H1 (cell line): ENCODE results near the gene NR5A2. TPM values are rescaled to one million over a fixed set of nuclear protein-coding genes. Genes with fewer than 3 reads are reported as not detected.

ENCODE experiments used
- CTCF ChIA-PET: fragments of 300-600 bp; sonication (Branson Sonifier 250); formaldehyde crosslinking; loops from one replicate; lab custom pipeline; 2021; ENCODE audit not compliant: partially characterized antibody; lab: Charles Lee
- POLR2A ChIA-PET: fragments of 300-600 bp; sonication (Branson Sonifier 250); formaldehyde crosslinking; loops from one replicate; lab custom pipeline; 2021; ENCODE audit warnings: inconsistent platforms; ENCODE audit not compliant: partially characterized antibody; lab: Charles Lee
- DNase-seq, 2 experiments: peaks; one replicate each; pipeline versions ENCODE4 v3.0.0 to v3.0.0-alpha.2; 2010 to 2022; ENCODE audit warnings: low spot score in 2 of 2, low read depth in 1 of 2, mixed read lengths in 1 of 2
- FAIRE-seq: peaks from 2 replicates; lab custom pipeline; 2011; peaks lifted over from hg19 to GRCh38; lab: Jason Lieb, UNC
- H2AFZ ChIP-seq: 2 replicates; pipeline ENCODE4 v1.8.1; 2012; ENCODE audit warnings: low read length, inconsistent platforms
- H2AK5ac ChIP-seq: 2 replicates; pipeline ENCODE4 v1.6.1; 2013; ENCODE audit warnings: low read depth, low read length
- H2BK120ac ChIP-seq: replicated peaks from 2 replicates; pipeline ENCODE3; 2013; ENCODE audit warnings: low read depth, low read length, inconsistent platforms
- H2BK12ac ChIP-seq: 2 replicates; pipeline ENCODE4 v1.6.1; 2013; ENCODE audit warnings: low read depth, low read length
- H2BK15ac ChIP-seq: 2 replicates; pipeline ENCODE4 v1.6.1; 2013; ENCODE audit warnings: low read length
- H2BK20ac ChIP-seq: 2 replicates; pipeline ENCODE4 v1.6.1; 2013; ENCODE audit warnings: low read length
- H2BK5ac ChIP-seq: 2 replicates; pipeline ENCODE4 v1.6.1; 2013; ENCODE audit warnings: low read depth, low read length
- H3K14ac ChIP-seq: 2 replicates; pipeline ENCODE4 v1.6.1; 2013; ENCODE audit warnings: inconsistent platforms; ENCODE audit not compliant: insufficient read length
- H3K18ac ChIP-seq: 2 replicates; pipeline ENCODE4 v1.6.1; 2013; ENCODE audit warnings: low read length; ENCODE audit errors: extremely low read depth
- H3K23ac ChIP-seq: 2 replicates; pipeline ENCODE4 v1.6.1; 2013; ENCODE audit warnings: inconsistent platforms; ENCODE audit not compliant: insufficient read length
- H3K23me2 ChIP-seq: 2 replicates; pipeline ENCODE4 v1.6.1; 2013; ENCODE audit warnings: low read depth, low read length
- H3K27ac ChIP-seq: 2 replicates; pipeline ENCODE4 v1.6.1; 2011; ENCODE audit warnings: low read depth, low read length, inconsistent platforms
- H3K27me3 ChIP-seq, 4 experiments: replicated peaks in 1 of 4; 1 replicate in 1 of 4; 2 replicates in 3 of 4; pipeline versions ENCODE4 v1.6.1 to v1.8.1; 2011 to 2013; ENCODE audit warnings: low read length in 3 of 4, mild to moderate bottlenecking in 3 of 4, inconsistent platforms in 2 of 4, mixed read lengths in 2 of 4, moderate library complexity in 1 of 4; ENCODE audit not compliant: control insufficient read depth in 3 of 4, insufficient read depth in 3 of 4; ENCODE audit errors: extremely low read depth in 1 of 4
- H3K36me3 ChIP-seq, 4 experiments: 2 replicates each; pipeline versions ENCODE4 v1.6.1 to v1.8.1; 2011 to 2013; ENCODE audit warnings: mild to moderate bottlenecking in 4 of 4, low read length in 3 of 4, moderate library complexity in 2 of 4, control low read depth in 1 of 4, inconsistent platforms in 1 of 4; ENCODE audit not compliant: insufficient read depth in 4 of 4, control insufficient read depth in 2 of 4
- H3K4ac ChIP-seq: replicated peaks from 2 replicates; pipeline ENCODE3; 2013; ENCODE audit warnings: low read length, low read depth, mixed read lengths, inconsistent platforms; ENCODE audit not compliant: insufficient read length
- H3K4me1 ChIP-seq, 4 experiments: replicated peaks in 1 of 4; 1 replicate in 1 of 4; 2 replicates in 3 of 4; pipeline versions ENCODE4 v1.6.1 to v1.8.1; 2011 to 2013; ENCODE audit warnings: low read length in 3 of 4, inconsistent platforms in 2 of 4, mixed read lengths in 1 of 4; ENCODE audit not compliant: insufficient read depth in 4 of 4, control insufficient read depth in 3 of 4
- H3K4me2 ChIP-seq, 2 experiments: 2 replicates each; pipeline versions ENCODE4 v1.6.1 to v1.8.1; 2011 to 2013; ENCODE audit warnings: low read depth in 2 of 2, low read length in 2 of 2, control low read depth in 1 of 2, inconsistent platforms in 1 of 2, mild to moderate bottlenecking in 1 of 2; ENCODE audit not compliant: insufficient read depth in 1 of 2
- H3K4me3 ChIP-seq, 4 experiments: fragments of 200-600, 300-600 bp in 1 of 4; sonication (generic), shearing (Covaris generic), sonication (Bioruptor Twin) in 1 of 4; 2 replicates each; pipeline versions ENCODE4 v1.5.1 to v1.8.1; 2011 to 2016; ENCODE audit warnings: low read length in 4 of 4, low read depth in 3 of 4, control low read depth in 2 of 4, inconsistent platforms in 2 of 4, mild to moderate bottlenecking in 2 of 4, mixed read lengths in 1 of 4, moderate library complexity in 1 of 4; ENCODE audit not compliant: insufficient read depth in 2 of 4; ENCODE audit errors: extremely low read depth in 1 of 4
- H3K56ac ChIP-seq: replicated peaks from 2 replicates; pipeline ENCODE3; 2013; ENCODE audit warnings: low read depth, mild to moderate bottlenecking, mixed read lengths, low read length, inconsistent platforms; ENCODE audit not compliant: insufficient read length
- H3K79me1 ChIP-seq: 2 replicates; pipeline ENCODE4 v1.6.1; 2013; ENCODE audit warnings: low read depth, low read length, control low read depth
- H3K79me2 ChIP-seq, 2 experiments: 2 replicates each; pipeline versions ENCODE4 v1.6.1 to v1.8.1; 2012 to 2013; ENCODE audit warnings: low read length in 2 of 2, mild to moderate bottlenecking in 2 of 2, inconsistent platforms in 1 of 2; ENCODE audit not compliant: insufficient read depth in 2 of 2, control insufficient read depth in 1 of 2
- H3K9ac ChIP-seq, 4 experiments: replicated peaks in 1 of 4; 1 replicate in 1 of 4; 2 replicates in 3 of 4; pipeline versions ENCODE4 v1.6.1 to v1.8.1; 2011 to 2013; ENCODE audit warnings: low read depth in 3 of 4, low read length in 3 of 4, control low read depth in 2 of 4, mild to moderate bottlenecking in 2 of 4, moderate library complexity in 2 of 4, inconsistent platforms in 1 of 4; ENCODE audit errors: extremely low read depth in 1 of 4
- H3K9me3 ChIP-seq, 2 experiments: 2 replicates each; pipeline versions ENCODE4 v1.6.1 to v1.8.1; 2012 to 2013; ENCODE audit warnings: mild to moderate bottlenecking in 2 of 2, moderate library complexity in 2 of 2, control low read depth in 1 of 2, inconsistent platforms in 1 of 2, low read depth in 1 of 2, low read length in 1 of 2, mixed read lengths in 1 of 2; ENCODE audit not compliant: insufficient read depth in 2 of 2
- H4K20me1 ChIP-seq, 2 experiments: replicated peaks in 1 of 2; 2 replicates each; pipeline versions ENCODE3 to v1.8.1; 2011 to 2013; ENCODE audit warnings: inconsistent platforms in 2 of 2, low read length in 2 of 2, mild to moderate bottlenecking in 1 of 2; ENCODE audit not compliant: insufficient read depth in 2 of 2, control insufficient read depth in 1 of 2
- H4K5ac ChIP-seq: 2 replicates; pipeline ENCODE4 v1.6.1; 2013; ENCODE audit warnings: low read length, low read depth, mixed read lengths, inconsistent platforms; ENCODE audit not compliant: insufficient read length
- H4K8ac ChIP-seq: 2 replicates; pipeline ENCODE4 v1.8.0; 2013; ENCODE audit warnings: mild to moderate bottlenecking, moderate library complexity, low read length, inconsistent platforms; ENCODE audit not compliant: insufficient read depth; ENCODE audit errors: extremely low read depth
- H4K91ac ChIP-seq: replicated peaks from 2 replicates; pipeline ENCODE3; 2013; ENCODE audit warnings: low read length, mixed read lengths, inconsistent platforms; ENCODE audit not compliant: insufficient read length
- BCL11A ChIP-seq, 2 experiments: IDR thresholded peaks; one replicate each; pipeline ENCODE4 v1.6.1; 2011; ENCODE audit warnings: low read depth in 2 of 2, low read length in 2 of 2, mild to moderate bottlenecking in 2 of 2
- CEBPB ChIP-seq: IDR thresholded peaks from 2 replicates; pipeline ENCODE4 v1.6.1; 2012; ENCODE audit warnings: low read depth, low read length
- CHD2 ChIP-seq: IDR thresholded peaks from 2 replicates; pipeline ENCODE4 v1.6.1; 2012; ENCODE audit warnings: low read length, improper control_type of control experiment
- EZH2 ChIP-seq: fragments of 200-600 bp; sonication (generic); IDR thresholded peaks from 2 replicates; pipeline ENCODE4 v1.7.1; 2012; ENCODE audit warnings: low read depth, mild to moderate bottlenecking, moderate library complexity, low read length, inconsistent platforms; ENCODE audit not compliant: severe bottlenecking
- GABPA ChIP-seq: IDR thresholded peaks from 2 replicates; pipeline ENCODE4 v1.6.1; 2011; ENCODE audit warnings: mild to moderate bottlenecking, low read length, moderate library complexity, borderline replicate concordance; ENCODE audit not compliant: insufficient read depth
- HDAC2 ChIP-seq, 2 experiments: fragments of 300-600 bp in 1 of 2; sonication (generic) in 1 of 2; IDR thresholded peaks; 2 replicates each; pipeline ENCODE4 v1.6.1; 2011 to 2012; ENCODE audit warnings: low read depth in 2 of 2, low read length in 2 of 2, mild to moderate bottlenecking in 2 of 2, moderate library complexity in 2 of 2, borderline replicate concordance in 1 of 2, inconsistent platforms in 1 of 2
- SAP30 ChIP-seq: fragments of 300-600 bp; sonication (generic); IDR thresholded peaks from 2 replicates; pipeline ENCODE4 v1.7.1; 2012; ENCODE audit warnings: low read length, moderate library complexity, mild to moderate bottlenecking, inconsistent platforms; ENCODE audit not compliant: insufficient read depth, insufficient replicate concordance
- SIN3A ChIP-seq, 2 experiments: IDR thresholded peaks in 1 of 2; conservative IDR thresholded peaks in 1 of 2; 2 replicates each; pipeline ENCODE4 v1.6.1; 2011 to 2012; ENCODE audit warnings: low read length in 2 of 2, improper control_type of control experiment in 1 of 2, low read depth in 1 of 2, mild to moderate bottlenecking in 1 of 2
- SUZ12 ChIP-seq: fragments of 200-600 bp; sonication (generic); IDR thresholded peaks from 2 replicates; pipeline ENCODE4 v1.6.1; 2012; ENCODE audit warnings: mild to moderate bottlenecking, inconsistent platforms, low read length, moderate library complexity, mixed read lengths
- whole genome bisulfite sequencing, 2 experiments: shearing (Covaris generic) in 1 of 2; methylation state at CpG; one replicate each; pipeline versions ENCODE4 v1.1.6 to v1.1.7; 2013 to 2015; ENCODE audit warnings: low lambda C conversion rate in 2 of 2, mixed read lengths in 2 of 2, inconsistent platforms in 1 of 2, low coverage in 1 of 2, missing lambda C conversion rate in 1 of 2; ENCODE audit not compliant: insufficient replicate concordance in 2 of 2, insufficient coverage in 1 of 2, insufficient read length in 1 of 2; ENCODE audit errors: extremely low coverage in 1 of 2, missing lambda C conversion rate in 1 of 2; 5-methylcytosine and 5-hydroxymethylcytosine counted together
- polyA plus RNA-seq, 7 experiments: library from polyadenylated mRNA; depleted of rRNA in 3 of 7; stranded (reverse) in 5 of 7; unstranded in 2 of 7; fragments of >200 nt in 5 of 7; fragments of 200-250 nt in 2 of 7; gene quantifications; 1 replicate in 5 of 7; 2 replicates in 1 of 7; 4 replicates in 1 of 7; pipeline versions ENCODE4 v1.2.1 to v1.2.3, GENCODE V29; 2011 to 2013; ENCODE audit warnings: missing spikeins in 2 of 7, mixed read lengths in 2 of 7
- total RNA-seq: library from RNA; stranded (reverse); fragmentation: NEBNext Ultra II Directional; extraction: Animal tissue kit (Norgen Biotek cat#: 25700); gene quantifications from 2 replicates; pipeline ENCODE4 v1.2.1, GENCODE V29; 2021

NR5A2 gene
- total and polyA plus RNA-seq, 2 of the 8 experiments (the other 6 are each of a cell fraction or from before 2014, with no cell fraction given) = 1.7 to 11.6 TPM

DNA sequence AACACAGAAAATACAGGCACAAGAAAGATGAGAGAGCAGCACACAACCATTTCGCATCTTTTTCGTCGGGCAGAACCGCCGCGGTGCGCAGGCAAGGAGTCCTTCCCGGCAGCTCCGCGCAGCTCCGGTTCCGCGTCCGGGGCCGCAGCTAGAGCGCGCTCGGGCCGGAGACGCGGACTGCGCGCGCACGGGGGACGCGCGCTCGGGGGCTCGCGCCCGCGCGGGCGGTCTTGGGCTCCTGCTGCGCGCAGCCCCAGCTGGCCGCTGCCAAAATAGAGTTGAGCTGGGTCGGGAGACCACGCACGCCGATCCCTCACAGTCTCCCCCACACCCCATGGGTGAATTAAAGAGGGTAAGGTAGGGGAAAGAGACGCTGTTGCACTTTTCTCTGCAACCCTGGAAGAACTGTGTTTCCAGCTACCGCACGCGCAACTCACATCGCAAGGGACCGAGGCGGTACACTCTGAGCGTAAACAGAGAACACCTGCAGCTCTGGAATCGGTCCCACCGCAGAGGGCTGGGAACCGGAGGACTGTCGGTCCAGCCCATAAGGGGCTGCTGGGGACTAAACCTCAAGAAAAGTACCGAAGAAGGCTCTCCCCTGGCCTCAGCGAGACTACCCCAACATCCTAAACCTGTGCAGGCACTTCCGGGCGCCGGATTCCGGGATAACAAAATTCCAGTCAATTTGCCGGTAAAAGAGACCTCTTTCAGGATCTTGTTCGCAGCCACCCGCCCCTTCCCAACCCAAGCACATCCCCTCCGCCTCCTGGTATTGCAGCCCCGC lies 1.7 kb downstream of the NR5A2 start:
- Histone ChIP-seq H3K4me3 (peak overlapping the region; percentile 44 to 80 (median 78)), H2BK20ac (peak overlapping the region; percentile 87; the same call in 1 of the 2 replicates), H3K79me1 (no peaks in the 10 kb centered on the region), H3K23me2 (peaks cover 14% of the 10 kb centered on the region), H2AK5ac (no peak overlapping the region), H3K9me3 (no peaks in the 10 kb centered on the region), H3K27me3 (peaks cover 0 to 45% (median 26%) of the 10 kb centered on the region in 4 experiments; a peak in 5 of 7 replicates), H2BK15ac (peak overlapping the region; percentile 62; the same call in 1 of the 2 replicates), H3K4ac (no peak overlapping the region), H4K5ac (no peak overlapping the region), H3K18ac (peak overlapping the region; percentile 52), H2BK12ac (peak overlapping the region; percentile 76; the same call in 1 of the 2 replicates), H3K4me1 (peaks cover 2 to 15% (median 6%) of the 10 kb centered on the region in 4 experiments; a peak in 6 of 7 replicates), H2AFZ (peak overlapping the region; percentile 95), H3K14ac (no peak overlapping the region), H3K36me3 (no peaks in the 10 kb centered on the region), H3K23ac (no peak overlapping the region), H3K9ac (peak overlapping the region in 3 of 4 experiments; percentile 46 to 64 (median 55); a peak in 4 of 7 replicates), H3K27ac (no peak overlapping the region), H2BK5ac (peak overlapping the region; percentile 69; the same call in 1 of the 2 replicates), H4K20me1 (no peaks in the 10 kb centered on the region), H4K91ac (peak overlapping the region; percentile 34), H3K4me2 (peak overlapping the region; percentile 73 to 77), H3K79me2 (no peaks in the 10 kb centered on the region), H2BK120ac (no peak overlapping the region), H4K8ac (peak overlapping the region; percentile 87), H3K56ac (peak overlapping the region; percentile 19)
- POLR2A ChIA-PET = interaction anchor here (0.6 to 3.6 kb wide), 3 partner anchors 10 to 62 kb away, joined by 3 to 13 read pairs (median 4); no protein-coding TSS in a partner anchor
- DNase-seq (peak in 1 of 2 experiments; percentile 76), FAIRE-seq (no peak)
- CTCF ChIA-PET = interaction anchor here (0.7 to 1.3 kb wide), 9 partner anchors 8 to 353 kb away, joined by 3 to 5 read pairs (median 3); no protein-coding TSS in a partner anchor
- WGBS, 2 experiments = 3% methylated on average over 62 of the region's 65 CpGs; no CpG with 5 or more reads in 1 of the 2 experiments
- no peak for TF ChIP-seq CEBPB
- TF ChIP-seq GABPA = no peak
- TF ChIP-seq CHD2 = no peak
- TF ChIP-seq SUZ12 = peak; percentile 54; the same call in 1 of the 2 replicates
- peak; percentile 53 for TF ChIP-seq EZH2
- TF ChIP-seq SIN3A (conservative IDR thresholded peaks at IDR 0.05 in 1 of 2, IDR thresholded peaks at IDR 0.05 in 1 of 2; ENCODE audit: low read depth in 1 of 2, low read length in 2 of 2) = peak; percentile 23 to 65; a peak in 1 of 4 replicates
- TF ChIP-seq BCL11A (IDR thresholded peaks at IDR 0.05; ENCODE audit: low read depth in 2 of 2, low read length in 2 of 2) = no peak
- 0 out of 4 replicates have a peak, but pooled peaks of 1 of the 2 experiments have one; percentile 34 for TF ChIP-seq HDAC2 (IDR thresholded peaks at IDR 0.05; ENCODE audit: borderline replicate concordance in 1 of 2, low read depth in 2 of 2, low read length in 2 of 2)
- peak; percentile 80 for TF ChIP-seq SAP30
